Measurements from ENCODE around the gene EMC9. TPM values are rescaled to one million over a fixed set of nuclear protein-coding genes. Genes with fewer than 3 reads are reported as not detected.

Gene EMC9
- total and polyA plus RNA-seq, 2 of the 8 experiments (the other 6 are each of a cell fraction or from before 2014, with no cell fraction given) = 38.4 to 47.2 TPM

GRCh38 chr14:24181371-24182077 is 40.1 kb upstream of the EMC9 start:
- Histone ChIP-seq H4K5ac (ENCODE audit: insufficient read length, low read depth, low read length) (no peak overlapping the region), H2AK5ac (ENCODE audit: low read depth, low read length) (no peak overlapping the region), H4K20me1 (replicated peaks in 1 of 2; ENCODE audit: control insufficient read depth in 1 of 2, insufficient read depth in 2 of 2, low read length in 2 of 2) (peaks cover 2 to 25% of the 10 kb centered on the region in 2 experiments), H3K27me3 (replicated peaks in 1 of 4; ENCODE audit: control insufficient read depth in 3 of 4, extremely low read depth in 1 of 4, insufficient read depth in 3 of 4, low read length in 3 of 4) (no peaks in the 10 kb centered on the region), H3K18ac (ENCODE audit: extremely low read depth, low read length) (no peak overlapping the region), H2BK15ac (ENCODE audit: low read length) (no peak overlapping the region), H3K9ac (replicated peaks in 1 of 4; ENCODE audit: extremely low read depth in 1 of 4, low read depth in 3 of 4, low read length in 3 of 4) (no peak overlapping the region), H2BK12ac (ENCODE audit: low read depth, low read length) (no peak overlapping the region), H4K91ac (replicated peaks; ENCODE audit: insufficient read length, low read length) (no peak overlapping the region), H3K4me2 (ENCODE audit: insufficient read depth in 1 of 2, low read depth in 2 of 2, low read length in 2 of 2) (no peak overlapping the region), H3K4me3 (ENCODE audit: extremely low read depth in 1 of 4, insufficient read depth in 2 of 4, low read depth in 3 of 4, low read length in 4 of 4) (no peak overlapping the region), H2BK5ac (ENCODE audit: low read depth, low read length) (no peak overlapping the region), H2BK20ac (ENCODE audit: low read length) (no peak overlapping the region), H3K79me2 (ENCODE audit: control insufficient read depth in 1 of 2, insufficient read depth in 2 of 2, low read length in 2 of 2) (no peaks in the 10 kb centered on the region), H3K36me3 (ENCODE audit: control insufficient read depth in 2 of 4, insufficient read depth in 4 of 4, low read length in 3 of 4) (peaks cover 26 to 79% (median 65%) of the 10 kb centered on the region in 4 experiments), H2AFZ (ENCODE audit: low read length) (no peak overlapping the region), H3K4me1 (replicated peaks in 1 of 4; ENCODE audit: control insufficient read depth in 3 of 4, insufficient read depth in 4 of 4, low read length in 3 of 4) (no peaks in the 10 kb centered on the region), H4K8ac (ENCODE audit: extremely low read depth, insufficient read depth, low read length) (no peak overlapping the region), H3K56ac (replicated peaks; ENCODE audit: insufficient read length, low read depth, low read length) (no peak overlapping the region), H3K14ac (ENCODE audit: insufficient read length) (no peak overlapping the region), H3K9me3 (ENCODE audit: insufficient read depth in 2 of 2, low read depth in 1 of 2, low read length in 1 of 2) (no peaks in the 10 kb centered on the region), H3K79me1 (ENCODE audit: low read depth, low read length) (peaks cover 3% of the 10 kb centered on the region), H3K4ac (replicated peaks; ENCODE audit: insufficient read length, low read depth, low read length) (no peak overlapping the region), H3K23me2 (ENCODE audit: low read depth, low read length) (no peaks in the 10 kb centered on the region), H2BK120ac (replicated peaks; ENCODE audit: low read depth, low read length) (no peak overlapping the region), H3K23ac (ENCODE audit: insufficient read length) (no peak overlapping the region), H3K27ac (ENCODE audit: low read depth, low read length) (no peak overlapping the region)
- DNase-seq (ENCODE audit: low read depth in 1 of 2, low spot score in 2 of 2) (no peak), FAIRE-seq (no peak)
- ChIA-PET CTCF (ENCODE audit: partially characterized antibody) (interaction anchor here (1.3 to 1.6 kb wide), 3 partner anchors 21 to 127 kb away, joined by 5 to 7 read pairs (median 6); partner anchors contain the start of genes CIDEB and IRF9), POLR2A (ENCODE audit: partially characterized antibody) (interaction anchor here (0.9 to 9.3 kb wide), 15 partner anchors 9 to 118 kb away, joined by 3 to 93 read pairs (median 4); partner anchors contain the start of genes CHMP4A, DHRS1, GMPR2 and IRF9)
- WGBS, 2 experiments (ENCODE audit: extremely low coverage in 1 of 2, insufficient coverage in 1 of 2, insufficient read length in 1 of 2, insufficient replicate concordance in 2 of 2, low coverage in 1 of 2, low lambda C conversion rate in 2 of 2, missing lambda C conversion rate in 1 of 2) = 88% methylated on average over 19 of the region's 19 CpGs; no CpG with 5 or more reads in 1 of the 2 experiments
- TF ChIP-seq POLR2AphosphoS5 (IDR thresholded peaks at IDR 0.05; ENCODE audit: low read depth, low read length) (0 out of 2 replicates have a peak, but pooled peaks have one; percentile 24), RBBP5 (IDR thresholded peaks at IDR 0.05; ENCODE audit: borderline replicate concordance, low read depth, low read length) (no peak)

All from H1 (cell line).